Psoas muscle (tissue), 8 donors: ENCODE data around the gene RUNX2. TPM values are rescaled to one million over a fixed set of nuclear protein-coding genes. Genes with fewer than 3 reads are reported as not detected.

Source experiments
- ATAC-seq, 4 donors: fragments of 200-7000 bp; cut with Tn5 transposase; one replicate each; pipeline ENCODE4 v1.9.1; 2020; ENCODE audit warnings: moderate library complexity in 3 of 4, mild to moderate bottlenecking in 2 of 4
- DNase-seq, 2 donors: peaks; one replicate each; pipeline ENCODE4 v3.0.0-alpha.2; 2020
- H3K27ac ChIP-seq: fragments of 200-600 bp; one replicate; pipeline ENCODE4 v1.8.0; 2022
- H3K27me3 ChIP-seq, 3 donors: fragments of 200-600 bp in 1 of 3; one replicate each; pipeline versions ENCODE4 v1.6.1 to v1.8.0; 2013 to 2022; ENCODE audit warnings: low read length in 2 of 3, mild to moderate bottlenecking in 2 of 3, moderate library complexity in 1 of 3; ENCODE audit not compliant: insufficient read depth in 3 of 3
- H3K36me3 ChIP-seq, 2 donors: fragments of 200-600 bp in 1 of 2; one replicate each; pipeline versions ENCODE4 v1.6.1 to v1.8.0; 2013 to 2022; ENCODE audit warnings: low read depth in 1 of 2, mild to moderate bottlenecking in 1 of 2, moderate library complexity in 1 of 2; ENCODE audit not compliant: insufficient read depth in 1 of 2
- H3K4me1 ChIP-seq: fragments of 200-600 bp; one replicate; pipeline ENCODE4 v1.8.0; 2022
- H3K4me3 ChIP-seq: fragments of 200-600 bp; one replicate; pipeline ENCODE4 v1.8.0; 2022; ENCODE audit warnings: mild to moderate bottlenecking
- H3K9me3 ChIP-seq: fragments of 200-600 bp; one replicate; pipeline ENCODE4 v1.8.0; 2022
- CTCF ChIP-seq: fragments of 200-600 bp; IDR thresholded peaks from one replicate; pipeline ENCODE4 v1.8.0; 2022; ENCODE audit warnings: antibody characterized with exemption
- WGBS, 3 donors: extraction: QIAGEN DNeasy Blood & Tissue Kit; methylation state at CpG; one replicate each; pipeline versions ENCODE4 v1.1.6 to v1.1.7; 2013; 5-methylcytosine and 5-hydroxymethylcytosine counted together
- intact Hi-C, 2 donors: fragments of 100-400 bp; cut with DNase I; formaldehyde crosslinking; loops; one replicate each; pipeline versions ENCODE4 v1.11.0 to v1.14.2; 2022
- polyA plus RNA-seq, 3 donors: library from polyadenylated mRNA; stranded (reverse); fragments of 200-250 nt; gene quantifications; one replicate each; pipeline ENCODE4 v1.2.3, GENCODE V29; 2013
- total RNA-seq, 4 donors: library from RNA; stranded (reverse); fragmentation: NEBNext Ultra II Directional in 2 of 4; extraction: Animal tissue kit (Norgen Biotek cat#: 25700) in 2 of 4; gene quantifications; one replicate each; pipeline versions ENCODE4 v1.2.1 to v1.2.4, GENCODE V29; 2021 to 2023
- donor health status: healthy with polysubstance abuse.
- donor health status: DM: no; HTN: no; CAD: no; lungs with moderate emphysema.
- donor health status: Bipolar disorder and iron deficiency.
- donor health status: healthy.
- donor health status: DM: yes; HTN: yes; CAD: no.
- donor health status: DM: no; HTN: no; CAD: no.
- donor health status: DM: no; HTN: no; CAD: no.
- donor health status: DM: yes; HTN: yes; CAD: no.

Gene RUNX2
- total and polyA plus RNA-seq, 7 donors: 0.07 to 0.69 (median 0.21) TPM

- ATAC-seq: no peak
These were observed 362.7 kb downstream of the RUNX2 start for GRCh38 chr6:45690846-45691245.

GRCh38 chr6:45691426-45691825 is 363.3 kb downstream of the RUNX2 start:
- no peak overlapping the region for H3K4me3 ChIP-seq
- no peak for ATAC-seq
- 55 to 77% (median 77%) methylated on average over 2 of the region's 2 CpGs for WGBS, 3 donors

More at GRCh38 chr6:45690846-45691245, 362.7 kb downstream of the RUNX2 start:
- Histone ChIP-seq H3K27ac (no peak overlapping the region), H3K9me3 (no peaks in the 10 kb centered on the region), H3K27me3 (peaks cover 0 to 2% (median 0%) of the 10 kb centered on the region in 3 donors), H3K4me1 (no peaks in the 10 kb centered on the region), H3K4me3 (no peak overlapping the region), H3K36me3 (no peaks in the 10 kb centered on the region)
- DNase-seq: no peak
- WGBS, 3 donors: 93 to 95% (median 93%) methylated on average over 1 of the region's 1 CpG
- no peak for TF ChIP-seq CTCF
- intact Hi-C loops: no loop called here

GRCh38 chr6:45692021-45692420 is 363.9 kb downstream of the RUNX2 start:
- Histone ChIP-seq H3K4me3 (no peak overlapping the region), H3K4me1 (no peaks in the 10 kb centered on the region), H3K9me3 (no peaks in the 10 kb centered on the region), H3K36me3 (no peaks in the 10 kb centered on the region), H3K27me3 (no peaks in the 10 kb centered on the region), H3K27ac (no peak overlapping the region)
- no peak for ATAC-seq
- intact Hi-C loops: no loop called here
- no peak for TF ChIP-seq CTCF
- DNase-seq: no peak
- 88 to 93% (median 90%) methylated on average over 3 of the region's 3 CpGs for WGBS, 3 donors

More at GRCh38 chr6:45691426-45691825, 363.3 kb downstream of the RUNX2 start:
- Histone ChIP-seq H3K36me3 (no peaks in the 10 kb centered on the region), H3K4me1 (no peaks in the 10 kb centered on the region), H3K9me3 (no peaks in the 10 kb centered on the region), H3K27me3 (peaks cover 0 to 2% (median 0%) of the 10 kb centered on the region in 3 donors), H3K27ac (no peak overlapping the region)
- intact Hi-C loops: no loop called here
- no peak for TF ChIP-seq CTCF
- no peak for DNase-seq

GRCh38 chr6:45696738-45697137 is 368.6 kb downstream of the RUNX2 start:
- Histone ChIP-seq H3K4me3 (no peak overlapping the region), H3K9me3 (no peaks in the 10 kb centered on the region), H3K27ac (no peak overlapping the region), H3K27me3 (no peaks in the 10 kb centered on the region), H3K4me1 (no peaks in the 10 kb centered on the region), H3K36me3 (no peaks in the 10 kb centered on the region)
- intact Hi-C loops: no loop called here
- ATAC-seq (no peak), DNase-seq (no peak)
- 87 to 92% (median 88%) methylated on average over 1 of the region's 1 CpG for WGBS, 3 donors
- TF ChIP-seq CTCF: no peak

- 86 to 95% (median 87%) methylated on average over 6 of the region's 6 CpGs for WGBS, 3 donors
- no peaks in the 10 kb centered on the region for H3K27me3 ChIP-seq
- no peak for DNase-seq
- H3K4me3 ChIP-seq: no peak overlapping the region
- H3K4me1 ChIP-seq: no peaks in the 10 kb centered on the region
- H3K27ac ChIP-seq: no peak overlapping the region
- no peak for ATAC-seq
- intact Hi-C loops: no loop called here
- H3K9me3 ChIP-seq: no peaks in the 10 kb centered on the region
- no peaks in the 10 kb centered on the region for H3K36me3 ChIP-seq
- no peak for TF ChIP-seq CTCF
These were observed 369.5 kb downstream of the RUNX2 start for GRCh38 chr6:45697605-45698004.
